ENCODE results near the gene BPIFB1.

The BPIFB1 gene

DNA sequence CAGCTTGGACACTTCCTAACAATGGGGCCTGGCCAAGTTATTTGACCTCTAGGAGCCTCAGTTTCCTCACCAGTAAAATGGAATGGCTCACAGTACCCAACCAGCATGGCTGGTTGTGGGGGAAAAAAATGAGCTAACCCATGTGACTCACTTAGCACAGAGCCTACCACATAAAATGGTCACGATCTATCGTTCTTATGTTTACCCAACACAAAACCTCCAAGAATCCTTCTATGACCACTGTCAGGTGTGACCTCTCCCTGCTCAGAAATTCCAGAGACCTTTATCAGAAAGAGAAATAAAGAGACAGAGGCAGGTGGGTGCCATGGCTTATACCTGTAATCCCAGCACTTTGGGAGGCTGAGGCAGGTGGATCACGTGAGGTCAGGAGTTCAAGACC lies 39.4 kb downstream of the BPIFB1 start:
- peaks cover 0 to 7% of the 10 kb centered on the region in 2 experiments for H3K4me1 ChIP-seq (ENCODE audit: control insufficient read depth in 1 of 2, insufficient read depth in 1 of 2, low read depth in 1 of 2, low read length in 1 of 2)
- TF ChIP-seq, protein P1, sequence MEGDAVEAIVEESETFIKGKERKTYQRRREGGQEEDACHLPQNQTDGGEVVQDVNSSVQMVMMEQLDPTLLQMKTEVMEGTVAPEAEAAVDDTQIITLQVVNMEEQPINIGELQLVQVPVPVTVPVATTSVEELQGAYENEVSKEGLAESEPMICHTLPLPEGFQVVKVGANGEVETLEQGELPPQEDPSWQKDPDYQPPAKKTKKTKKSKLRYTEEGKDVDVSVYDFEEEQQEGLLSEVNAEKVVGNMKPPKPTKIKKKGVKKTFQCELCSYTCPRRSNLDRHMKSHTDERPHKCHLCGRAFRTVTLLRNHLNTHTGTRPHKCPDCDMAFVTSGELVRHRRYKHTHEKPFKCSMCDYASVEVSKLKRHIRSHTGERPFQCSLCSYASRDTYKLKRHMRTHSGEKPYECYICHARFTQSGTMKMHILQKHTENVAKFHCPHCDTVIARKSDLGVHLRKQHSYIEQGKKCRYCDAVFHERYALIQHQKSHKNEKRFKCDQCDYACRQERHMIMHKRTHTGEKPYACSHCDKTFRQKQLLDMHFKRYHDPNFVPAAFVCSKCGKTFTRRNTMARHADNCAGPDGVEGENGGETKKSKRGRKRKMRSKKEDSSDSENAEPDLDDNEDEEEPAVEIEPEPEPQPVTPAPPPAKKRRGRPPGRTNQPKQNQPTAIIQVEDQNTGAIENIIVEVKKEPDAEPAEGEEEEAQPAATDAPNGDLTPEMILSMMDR (IDR thresholded peaks at IDR 0.05) = no peak
- H3K4me3 ChIP-seq (ENCODE audit: low read depth in 1 of 2, low read length in 1 of 2) = no peak overlapping the region
- H3K36me3 ChIP-seq = no peaks in the 10 kb centered on the region
- H3K9me3 ChIP-seq = no peaks in the 10 kb centered on the region
- no peak overlapping the region for H3K27ac ChIP-seq
- peaks cover 31% of the 10 kb centered on the region for H3K27me3 ChIP-seq

DNA sequence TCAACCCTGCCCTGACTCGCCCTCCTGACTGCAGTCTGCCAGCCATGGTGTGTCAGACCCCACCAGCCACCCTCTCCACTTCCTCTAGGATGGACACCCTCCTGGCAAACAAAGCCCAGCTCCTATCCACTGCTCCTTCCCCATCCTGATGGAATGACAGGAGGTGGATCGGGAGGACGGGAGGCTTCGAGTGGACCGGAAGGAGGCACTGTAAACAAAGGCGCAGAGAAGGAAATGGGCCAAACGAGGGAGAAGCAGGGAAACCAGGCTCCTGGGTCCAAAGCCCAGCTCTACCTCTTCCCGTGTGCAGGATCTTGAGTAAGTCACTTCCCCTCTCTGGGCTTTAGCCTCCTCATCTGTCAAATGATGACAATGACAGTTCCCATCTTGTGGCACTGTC lies 40.2 kb downstream of the BPIFB1 start:
- TF ChIP-seq, protein P1 (IDR thresholded peaks at IDR 0.05) = no peak
- Histone ChIP-seq H3K36me3 (no peaks in the 10 kb centered on the region), H3K27ac (no peak overlapping the region), H3K4me3 (ENCODE audit: low read depth in 1 of 2, low read length in 1 of 2) (no peak overlapping the region), H3K4me1 (ENCODE audit: control insufficient read depth in 1 of 2, insufficient read depth in 1 of 2, low read depth in 1 of 2, low read length in 1 of 2) (peaks cover 0 to 7% of the 10 kb centered on the region in 2 experiments), H3K27me3 (peaks cover 24% of the 10 kb centered on the region), H3K9me3 (no peaks in the 10 kb centered on the region)

DNA sequence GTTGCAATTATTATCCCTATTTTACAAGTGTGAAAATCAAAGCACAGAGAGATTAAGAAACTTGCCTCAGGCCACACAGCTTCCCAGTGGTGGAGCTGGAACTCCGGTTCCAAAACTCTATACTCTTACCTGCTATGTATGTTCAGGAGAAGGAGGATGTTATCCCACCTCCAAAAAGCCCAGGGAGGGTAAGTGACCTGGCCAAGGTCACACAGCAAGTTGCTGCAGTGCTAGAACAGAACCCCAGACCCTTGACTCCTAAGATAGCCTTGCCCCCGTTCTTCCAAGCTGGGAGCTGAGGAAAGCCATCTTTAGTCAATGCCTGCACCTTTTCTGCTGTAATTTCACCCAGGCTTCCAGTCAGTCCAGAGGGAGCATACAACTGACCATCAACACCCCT lies 42.3 kb downstream of the BPIFB1 start:
- H3K27ac ChIP-seq = no peak overlapping the region
- H3K4me1 ChIP-seq (ENCODE audit: control insufficient read depth in 1 of 2, insufficient read depth in 1 of 2, low read depth in 1 of 2, low read length in 1 of 2) = peaks cover 0 to 7% of the 10 kb centered on the region in 2 experiments
- H3K36me3 ChIP-seq = no peaks in the 10 kb centered on the region
- H3K4me3 ChIP-seq (ENCODE audit: low read depth in 1 of 2, low read length in 1 of 2) = no peak overlapping the region
- H3K27me3 ChIP-seq = peaks cover 21% of the 10 kb centered on the region
- TF ChIP-seq, protein P1 (IDR thresholded peaks at IDR 0.05) = no peak
- H3K9me3 ChIP-seq = no peaks in the 10 kb centered on the region

DNA sequence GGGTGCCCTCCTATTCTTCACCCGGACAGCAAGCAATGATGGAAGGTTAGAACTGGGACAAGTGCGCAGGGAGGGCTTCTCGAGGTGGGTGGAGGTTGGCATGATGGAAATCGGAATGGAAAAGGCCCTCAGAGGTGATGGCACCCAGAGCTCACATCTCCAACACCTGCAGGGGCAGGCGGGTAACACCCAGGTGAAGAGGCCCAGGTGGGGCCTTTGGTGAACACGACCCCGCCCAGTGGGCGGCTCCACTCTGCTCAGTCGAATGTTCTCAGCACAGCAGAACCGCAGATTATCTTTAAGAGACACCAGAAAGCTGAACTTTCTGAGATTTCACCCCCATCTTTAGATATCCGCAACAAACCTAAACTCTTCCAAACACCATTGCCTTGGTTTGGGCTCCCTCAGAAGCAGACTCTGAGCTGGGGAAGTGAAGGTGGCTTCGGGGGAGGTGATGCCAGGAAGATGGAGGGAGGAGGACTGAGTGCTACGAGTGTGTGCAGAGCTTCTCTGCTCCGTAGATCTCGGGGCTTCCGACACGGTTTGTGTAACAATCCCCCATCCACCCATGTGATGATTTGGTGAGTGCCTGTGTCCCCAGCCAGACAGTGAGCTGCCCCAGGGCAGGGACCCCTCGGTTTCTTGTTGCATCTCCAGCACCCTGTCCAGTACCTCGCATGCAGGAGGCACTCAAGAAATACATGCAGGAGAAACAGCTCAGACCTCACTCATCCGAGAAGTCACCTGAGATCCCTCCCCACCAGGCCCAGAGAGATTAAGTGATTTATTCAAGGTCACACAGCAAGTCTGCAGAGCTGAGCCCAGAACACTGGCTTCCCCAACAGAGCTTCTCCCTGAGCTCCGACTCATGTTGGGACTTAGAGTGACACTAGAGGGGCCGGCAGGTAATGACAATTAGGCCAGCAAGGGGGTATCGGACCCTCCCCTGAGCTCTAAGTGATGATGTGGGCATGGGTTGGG lies 45.4 kb downstream of the BPIFB1 start:
- H3K27me3 ChIP-seq = peaks cover 10% of the 10 kb centered on the region

DNA sequence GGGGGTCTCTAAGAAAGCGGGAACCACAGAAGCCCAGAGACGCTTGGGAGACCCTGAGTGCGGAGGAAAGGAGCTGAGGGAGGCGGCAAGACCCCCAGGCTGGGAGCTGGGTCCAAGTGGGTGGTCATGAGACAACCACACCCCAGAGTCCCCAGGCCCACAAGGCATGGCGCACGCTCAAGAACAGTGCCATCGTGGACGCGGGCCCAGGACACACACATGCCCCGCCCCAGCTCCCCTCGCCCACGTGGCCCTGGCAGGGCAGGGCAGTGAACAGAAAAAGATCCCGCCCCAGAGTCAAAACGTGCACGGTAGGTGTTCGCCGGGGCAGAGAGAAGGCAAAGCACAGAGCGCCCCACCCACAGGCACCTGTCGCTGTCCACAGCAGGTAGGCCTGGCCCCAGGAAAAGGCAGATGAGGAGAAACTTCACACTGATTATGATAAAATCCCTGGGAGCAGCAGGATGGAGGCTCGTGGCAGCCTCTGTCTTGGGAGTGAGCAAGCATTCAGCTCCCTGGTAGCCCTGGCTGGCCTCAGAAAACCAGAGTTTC lies 50.0 kb downstream of the BPIFB1 start:
- H3K9me3 ChIP-seq = no peaks in the 10 kb centered on the region
- TF ChIP-seq, protein P1 (IDR thresholded peaks at IDR 0.05) = no peak
- peaks cover 10% of the 10 kb centered on the region for H3K27me3 ChIP-seq
- H3K36me3 ChIP-seq = no peaks in the 10 kb centered on the region
- no peaks in the 10 kb centered on the region for H3K4me1 ChIP-seq (ENCODE audit: control insufficient read depth in 1 of 2, insufficient read depth in 1 of 2, low read depth in 1 of 2, low read length in 1 of 2)
- H3K27ac ChIP-seq = no peak overlapping the region
- H3K4me3 ChIP-seq (ENCODE audit: low read depth in 1 of 2, low read length in 1 of 2) = no peak overlapping the region

More for the DNA sequence above, 45.4 kb downstream of the BPIFB1 start:
- peaks cover 0 to 2% of the 10 kb centered on the region in 2 experiments for H3K4me1 ChIP-seq (ENCODE audit: control insufficient read depth in 1 of 2, insufficient read depth in 1 of 2, low read depth in 1 of 2, low read length in 1 of 2)
- TF ChIP-seq, protein P1 (IDR thresholded peaks at IDR 0.05) = no peak
- H3K4me3 ChIP-seq (ENCODE audit: low read depth in 1 of 2, low read length in 1 of 2) = no peak overlapping the region
- no peak overlapping the region for H3K27ac ChIP-seq
- no peaks in the 10 kb centered on the region for H3K9me3 ChIP-seq
- H3K36me3 ChIP-seq = no peaks in the 10 kb centered on the region

Measured in neutrophil (primary cell).